Measurements from ENCODE around the gene ATP5F1E.

ATP5F1E gene

DNA sequence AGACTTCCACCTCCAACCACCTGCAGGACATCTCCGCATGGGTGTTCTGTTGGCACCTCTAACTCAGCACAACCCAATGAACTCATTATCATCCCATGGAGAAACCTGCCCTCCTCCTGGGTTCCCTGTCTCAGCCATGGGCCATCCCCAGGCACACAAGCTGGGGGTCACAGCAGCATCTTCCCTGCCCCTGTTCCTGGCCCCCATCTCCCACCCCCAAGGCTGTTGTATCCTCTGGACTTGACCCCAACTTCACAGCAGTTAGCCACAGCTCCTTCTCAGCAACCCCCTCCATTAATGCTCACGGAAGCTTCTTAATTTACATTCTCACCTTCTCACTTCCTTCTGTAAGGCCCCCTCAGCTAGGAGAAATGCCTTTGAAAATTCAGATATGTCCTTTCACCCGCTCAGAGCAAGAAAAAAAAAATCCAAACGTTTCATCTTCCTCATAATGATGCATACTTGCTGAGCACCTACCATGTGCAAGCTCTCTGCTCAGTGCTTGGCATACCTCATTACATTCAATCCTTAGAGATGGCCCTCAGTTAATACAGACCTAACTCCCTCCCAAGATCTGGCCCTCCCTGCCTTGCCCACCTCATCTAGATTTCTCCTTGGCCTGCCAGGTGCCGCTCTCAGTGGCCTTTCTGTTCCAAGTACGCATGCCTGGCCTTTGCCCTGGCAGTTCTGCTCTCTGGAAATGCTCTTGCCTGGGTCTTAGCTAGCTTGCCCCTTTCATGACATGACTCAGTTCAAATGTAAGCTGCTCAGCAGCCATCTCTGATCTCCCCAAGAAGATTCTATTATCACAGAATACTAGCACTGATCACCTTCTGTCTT, 53.6 kb downstream of the ATP5F1E start:
- Mint-ChIP-seq H3K4me1 (peaks cover 19 to 42% of the 10 kb centered on the region in 2 donors), H3K36me3 (peaks cover 4 to 9% of the 10 kb centered on the region in 2 donors), H3K4me3 (no peak overlapping the region), H3K27ac (no peak overlapping the region), H3K27me3 (no peaks in the 10 kb centered on the region), H3K9me3 (peaks cover 5 to 8% of the 10 kb centered on the region in 2 donors)
- ATAC-seq (replicated peaks), result no peak
- DNase-seq, result no peak

DNA sequence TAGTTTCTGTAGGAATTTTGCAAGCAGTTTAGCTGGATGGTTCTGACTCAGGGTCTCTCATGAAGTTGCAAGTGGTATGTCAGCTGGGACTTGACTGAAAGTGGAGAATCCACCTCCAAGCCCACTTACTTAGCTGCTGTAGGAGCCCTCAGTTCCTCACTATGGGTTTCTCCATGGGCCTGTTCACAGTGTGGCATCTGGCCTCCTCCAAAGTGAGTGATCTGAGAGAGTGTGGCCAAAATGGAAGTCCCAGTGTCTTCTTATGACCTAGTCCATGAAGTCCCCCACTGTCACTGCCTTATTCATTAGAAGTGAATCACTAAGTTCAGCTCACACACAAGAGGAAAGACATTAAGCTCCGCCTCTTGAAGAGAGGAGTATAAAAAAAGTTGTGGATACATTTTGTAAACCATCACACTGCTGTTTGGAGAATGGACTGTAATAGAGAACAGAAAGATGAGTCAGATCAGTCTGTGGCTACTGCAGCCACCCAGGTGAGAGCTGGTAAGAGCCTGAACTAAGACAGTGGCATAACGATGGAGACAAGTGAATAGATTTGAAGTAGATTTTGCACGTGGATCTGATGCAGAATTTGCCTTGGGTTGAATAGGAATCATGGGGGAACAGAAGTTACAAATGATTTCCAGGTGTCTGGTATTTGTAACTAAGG, 55.9 kb downstream of the ATP5F1E start:
- DNase-seq, result no peak
- Mint-ChIP-seq H3K36me3 (peaks cover 2 to 3% of the 10 kb centered on the region in 2 donors), H3K27me3 (no peaks in the 10 kb centered on the region), H3K4me3 (no peak overlapping the region), H3K27ac (peak overlapping the region; percentile 5), H3K9me3 (peaks cover 4 to 5% of the 10 kb centered on the region in 2 donors), H3K4me1 (peaks cover 11 to 33% of the 10 kb centered on the region in 2 donors)
- ATAC-seq (replicated peaks), result peak; percentile 29 to 53

All from stimulated activated naive B cell treated with anti-CD40 and anti-IgM and Interleukin-4, amounts not matched to agents 10 μg/mL and 1 μg/mL and 100 μg/mL, for 72 hours (primary cell).